OCI-LY3 (cell line): ENCODE results near the gene PPARG.

Experiments
- EZH2phosphoT487 ChIP-seq: fragments of 200-600 bp; shearing (Covaris generic); IDR thresholded peaks from 2 replicates; pipeline ENCODE4 v1.6.1; 2018; ENCODE audit warnings: antibody characterized with exemption, mixed run types, low read depth
- TF ChIP-seq, protein P1 (sequence below): fragments of 200-600, 300-600 bp; sonication (generic); IDR thresholded peaks from 2 replicates; pipeline ENCODE4 v1.5.1; 2014; ENCODE audit warnings: antibody characterized with exemption, low read length, low read depth

DNA sequence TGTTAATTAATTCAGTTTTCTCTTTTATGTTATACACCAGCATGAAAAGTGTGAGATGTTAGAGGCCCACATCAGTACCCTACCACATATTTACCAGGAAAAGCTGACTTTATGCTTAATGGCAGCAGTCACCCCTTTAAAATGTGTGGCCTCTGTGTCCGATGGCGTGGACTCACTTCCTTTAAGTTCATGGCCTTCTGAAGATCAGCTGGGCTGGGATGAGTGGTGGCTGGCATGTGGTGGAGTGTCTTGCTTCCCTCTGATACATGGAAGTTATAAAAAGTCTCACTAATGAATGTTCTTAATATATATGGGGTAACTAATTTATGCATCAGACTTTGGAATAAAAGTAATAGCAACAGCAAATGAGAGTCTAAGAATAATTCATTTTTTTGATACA is 32.1 kb downstream of the PPARG start:
- TF ChIP-seq, protein P1, sequence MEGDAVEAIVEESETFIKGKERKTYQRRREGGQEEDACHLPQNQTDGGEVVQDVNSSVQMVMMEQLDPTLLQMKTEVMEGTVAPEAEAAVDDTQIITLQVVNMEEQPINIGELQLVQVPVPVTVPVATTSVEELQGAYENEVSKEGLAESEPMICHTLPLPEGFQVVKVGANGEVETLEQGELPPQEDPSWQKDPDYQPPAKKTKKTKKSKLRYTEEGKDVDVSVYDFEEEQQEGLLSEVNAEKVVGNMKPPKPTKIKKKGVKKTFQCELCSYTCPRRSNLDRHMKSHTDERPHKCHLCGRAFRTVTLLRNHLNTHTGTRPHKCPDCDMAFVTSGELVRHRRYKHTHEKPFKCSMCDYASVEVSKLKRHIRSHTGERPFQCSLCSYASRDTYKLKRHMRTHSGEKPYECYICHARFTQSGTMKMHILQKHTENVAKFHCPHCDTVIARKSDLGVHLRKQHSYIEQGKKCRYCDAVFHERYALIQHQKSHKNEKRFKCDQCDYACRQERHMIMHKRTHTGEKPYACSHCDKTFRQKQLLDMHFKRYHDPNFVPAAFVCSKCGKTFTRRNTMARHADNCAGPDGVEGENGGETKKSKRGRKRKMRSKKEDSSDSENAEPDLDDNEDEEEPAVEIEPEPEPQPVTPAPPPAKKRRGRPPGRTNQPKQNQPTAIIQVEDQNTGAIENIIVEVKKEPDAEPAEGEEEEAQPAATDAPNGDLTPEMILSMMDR, result no peak
- TF ChIP-seq EZH2phosphoT487, result no peak
